ENCODE results near the gene SLC38A1. TPM values are rescaled to one million over a fixed set of nuclear protein-coding genes. Genes with fewer than 3 reads are reported as not detected.

The SLC38A1 gene
- total and polyA plus RNA-seq, 12 donors, result 32.0 to 221 (median 140) TPM

GRCh38 chr12:46265102-46265501, 3.7 kb downstream of the SLC38A1 start:
- H3K4me3 ChIP-seq, result no peak overlapping the region
- no peak for TF ChIP-seq CTCF (IDR thresholded peaks at IDR 0.05)
- intact Hi-C loops (cut with DNase I), result loop anchor here in 5 of 10 donors (5.0 to 10.0 kb wide), 6 partner anchors 50 to 140 kb away; no protein-coding TSS in a partner anchor
- ATAC-seq, result no peak
- peaks cover 0 to 85% (median 31%) of the 10 kb centered on the region in 9 donors for H3K4me1 ChIP-seq
- no peaks in the 10 kb centered on the region for H3K9me3 ChIP-seq
- no peaks in the 10 kb centered on the region for H3K36me3 ChIP-seq
- no peak for DNase-seq
- peaks cover 0 to 35% (median 6%) of the 10 kb centered on the region in 7 donors for H3K27me3 ChIP-seq
- H3K27ac ChIP-seq, result peak overlapping the region in 6 of 10 donors; percentile 13 to 86 (median 78)

- Histone ChIP-seq H3K4me3 (no peak overlapping the region), H3K9me3 (no peaks in the 10 kb centered on the region), H3K4me1 (peaks cover 0 to 86% (median 23%) of the 10 kb centered on the region in 9 donors), H3K27me3 (peaks cover 0 to 25% (median 6%) of the 10 kb centered on the region in 7 donors), H3K27ac (peak overlapping the region in 6 of 10 donors; percentile 38 to 69 (median 52)), H3K36me3 (no peaks in the 10 kb centered on the region)
- DNase-seq (no peak), ATAC-seq (no peak)
- 23 to 62% methylated on average over 1 of the region's 1 CpG for WGBS, 2 donors
- intact Hi-C loops (cut with DNase I), result loop anchor here in 3 of 10 donors (10.0 kb wide), 3 partner anchors 49 to 139 kb away; no protein-coding TSS in a partner anchor
- TF ChIP-seq CTCF (IDR thresholded peaks at IDR 0.05), result no peak
These were observed 4.8 kb downstream of the SLC38A1 start for GRCh38 chr12:46264057-46264456.

GRCh38 chr12:46263140-46264016, 5.5 kb downstream of the SLC38A1 start:
- WGBS, 2 donors, result 76 to 83% methylated on average over 6 of the region's 6 CpGs
- peaks cover 0 to 81% (median 22%) of the 10 kb centered on the region in 9 donors for H3K4me1 ChIP-seq
- peak overlapping the region in 6 of 10 donors; percentile 38 to 69 (median 52) for H3K27ac ChIP-seq
- ATAC-seq (peak in 1 of 8 donors; percentile 46), DNase-seq (no peak)
- H3K4me3 ChIP-seq, result no peak overlapping the region
- peaks cover 0 to 18% (median 6%) of the 10 kb centered on the region in 7 donors for H3K27me3 ChIP-seq
- peak in 4 of 9 donors; percentile 11 to 37 (median 32) for TF ChIP-seq CTCF (IDR thresholded peaks at IDR 0.05)
- no peaks in the 10 kb centered on the region for H3K36me3 ChIP-seq
- H3K9me3 ChIP-seq, result no peaks in the 10 kb centered on the region
- intact Hi-C loops (cut with DNase I), result loop anchor here in 3 of 10 donors (10.0 kb wide), 3 partner anchors 49 to 139 kb away; no protein-coding TSS in a partner anchor

GRCh38 chr12:46261646-46262045, 7.2 kb downstream of the SLC38A1 start:
- no peak for TF ChIP-seq CTCF (IDR thresholded peaks at IDR 0.05)
- Histone ChIP-seq H3K4me3 (no peak overlapping the region), H3K27ac (peak overlapping the region in 5 of 10 donors; percentile 45 to 69 (median 51)), H3K36me3 (no peaks in the 10 kb centered on the region), H3K4me1 (peaks cover 0 to 65% (median 18%) of the 10 kb centered on the region in 9 donors), H3K27me3 (peaks cover 0 to 3% (median 0%) of the 10 kb centered on the region in 7 donors), H3K9me3 (no peaks in the 10 kb centered on the region)
- intact Hi-C loops (cut with DNase I), result loop anchor here in 3 of 10 donors (10.0 kb wide), 3 partner anchors 47 to 137 kb away; no protein-coding TSS in a partner anchor
- ATAC-seq (no peak), DNase-seq (no peak)
- 73 to 75% methylated on average over 2 of the region's 2 CpGs for WGBS, 2 donors
